ENCODE measurements around the gene CACNA1H.

DNA sequence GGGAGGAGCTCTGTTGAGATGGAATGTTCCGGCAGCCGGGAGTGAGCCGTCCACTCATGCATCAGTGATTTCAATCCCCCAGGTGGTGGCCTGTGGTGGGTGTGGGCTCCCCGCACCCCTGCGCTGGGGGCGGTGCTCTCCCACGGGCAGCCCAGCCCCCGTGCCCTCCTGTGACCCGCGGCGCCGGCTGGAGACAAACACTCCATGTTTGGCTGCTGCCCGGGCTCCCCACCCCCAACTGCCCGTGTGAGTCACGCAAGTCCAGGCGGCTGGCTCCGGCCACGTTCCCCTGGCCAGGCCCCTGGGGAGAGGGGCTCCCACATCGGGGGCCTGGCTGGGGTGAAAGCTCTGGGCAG lies 29.4 kb downstream of the CACNA1H start:
- TF ChIP-seq FOS (IDR thresholded peaks at IDR 0.05; ENCODE audit: low read depth, low read length) (peak; percentile 85), CHD1 (IDR thresholded peaks at IDR 0.05; ENCODE audit: low read depth, low read length) (no peak), RFX5 (IDR thresholded peaks at IDR 0.05; ENCODE audit: low read depth, low read length) (no peak), MAZ (IDR thresholded peaks at IDR 0.05; ENCODE audit: borderline replicate concordance, low read depth, low read length) (peak; percentile 81; the same call in 1 of the 2 replicates), POLR2A (IDR thresholded peaks at IDR 0.05; ENCODE audit: low read depth, low read length) (no peak)
- TF ChIP-seq, protein P1, sequence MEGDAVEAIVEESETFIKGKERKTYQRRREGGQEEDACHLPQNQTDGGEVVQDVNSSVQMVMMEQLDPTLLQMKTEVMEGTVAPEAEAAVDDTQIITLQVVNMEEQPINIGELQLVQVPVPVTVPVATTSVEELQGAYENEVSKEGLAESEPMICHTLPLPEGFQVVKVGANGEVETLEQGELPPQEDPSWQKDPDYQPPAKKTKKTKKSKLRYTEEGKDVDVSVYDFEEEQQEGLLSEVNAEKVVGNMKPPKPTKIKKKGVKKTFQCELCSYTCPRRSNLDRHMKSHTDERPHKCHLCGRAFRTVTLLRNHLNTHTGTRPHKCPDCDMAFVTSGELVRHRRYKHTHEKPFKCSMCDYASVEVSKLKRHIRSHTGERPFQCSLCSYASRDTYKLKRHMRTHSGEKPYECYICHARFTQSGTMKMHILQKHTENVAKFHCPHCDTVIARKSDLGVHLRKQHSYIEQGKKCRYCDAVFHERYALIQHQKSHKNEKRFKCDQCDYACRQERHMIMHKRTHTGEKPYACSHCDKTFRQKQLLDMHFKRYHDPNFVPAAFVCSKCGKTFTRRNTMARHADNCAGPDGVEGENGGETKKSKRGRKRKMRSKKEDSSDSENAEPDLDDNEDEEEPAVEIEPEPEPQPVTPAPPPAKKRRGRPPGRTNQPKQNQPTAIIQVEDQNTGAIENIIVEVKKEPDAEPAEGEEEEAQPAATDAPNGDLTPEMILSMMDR (conservative IDR thresholded peaks at IDR 0.05; ENCODE audit: low read depth, low read length) = no peak
- TF ChIP-seq, protein P2, sequence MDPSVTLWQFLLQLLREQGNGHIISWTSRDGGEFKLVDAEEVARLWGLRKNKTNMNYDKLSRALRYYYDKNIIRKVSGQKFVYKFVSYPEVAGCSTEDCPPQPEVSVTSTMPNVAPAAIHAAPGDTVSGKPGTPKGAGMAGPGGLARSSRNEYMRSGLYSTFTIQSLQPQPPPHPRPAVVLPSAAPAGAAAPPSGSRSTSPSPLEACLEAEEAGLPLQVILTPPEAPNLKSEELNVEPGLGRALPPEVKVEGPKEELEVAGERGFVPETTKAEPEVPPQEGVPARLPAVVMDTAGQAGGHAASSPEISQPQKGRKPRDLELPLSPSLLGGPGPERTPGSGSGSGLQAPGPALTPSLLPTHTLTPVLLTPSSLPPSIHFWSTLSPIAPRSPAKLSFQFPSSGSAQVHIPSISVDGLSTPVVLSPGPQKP (IDR thresholded peaks at IDR 0.05; ENCODE audit: borderline replicate concordance, low read depth, low read length) = no peak
